Fibroblast of the conjunctiva (primary cell): Measurements from ENCODE around the gene SLC25A46.
"Not testable (repeated sequence)": the region's sequence is repeated elsewhere in the genome, so short reads cannot be mapped to it uniquely, and the experiment has no call there.

Source experiments
- DNase-seq: peaks from one replicate; pipeline ENCODE4 v3.0.0-alpha.2; 2010; ENCODE audit warnings: low read depth

Gene SLC25A46

DNA sequence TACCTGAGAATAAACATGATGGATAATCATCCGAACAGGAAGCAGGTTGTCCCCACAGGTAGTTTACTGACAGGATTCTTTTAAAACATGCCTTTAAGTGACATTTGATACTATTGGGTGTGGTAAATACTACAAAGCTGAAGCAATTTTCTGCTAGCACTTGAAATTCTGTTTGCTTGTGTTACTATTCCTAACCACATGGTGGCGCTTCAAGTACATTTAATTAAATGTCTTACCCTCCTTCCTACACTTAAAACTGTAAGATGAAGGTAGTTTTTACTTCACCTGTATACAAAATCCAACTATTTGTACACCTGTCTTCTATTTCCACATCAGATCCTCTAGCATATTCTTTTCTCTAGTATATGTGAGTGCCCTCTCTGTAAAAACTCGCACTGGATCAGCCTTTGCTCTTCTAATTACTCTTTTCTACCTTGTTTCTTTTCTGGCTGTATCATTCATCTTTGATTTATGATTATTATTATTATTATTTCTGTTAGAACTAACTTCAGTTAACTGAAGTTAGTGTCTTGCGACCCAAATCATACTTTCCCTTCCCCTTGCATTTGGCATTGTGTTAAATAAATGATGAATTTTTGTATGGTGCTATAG, 18.4 kb downstream of the SLC25A46 start:
- peak; percentile 62 for DNase-seq

DNA sequence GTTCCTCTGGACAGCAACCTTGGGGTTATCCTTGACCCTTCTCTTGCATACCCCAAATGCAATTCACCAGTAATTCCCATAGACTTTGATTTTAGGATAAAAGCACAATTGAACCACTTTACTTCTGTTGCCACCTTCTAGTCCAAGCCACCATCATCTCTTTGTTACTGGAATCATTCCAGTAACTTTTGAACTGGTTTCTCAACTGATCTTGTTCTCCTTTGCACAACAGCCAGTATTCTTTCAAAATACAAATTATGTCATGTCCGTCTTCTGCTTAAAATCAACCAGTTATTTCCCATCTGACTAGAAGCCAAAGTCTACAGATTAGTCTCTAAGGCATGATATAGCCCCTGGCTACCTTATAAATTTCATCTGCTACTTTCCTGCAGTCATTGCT, 21.4 kb downstream of the SLC25A46 start:
- DNase-seq = no peak

- peak; percentile 79 for DNase-seq
These were observed 29.5 kb downstream of the SLC25A46 start for GRCh38 chr5:110768138-110768860.

- DNase-seq = peak; percentile 89
These were observed 30.3 kb downstream of the SLC25A46 start for GRCh38 chr5:110769000-110769681.

DNA sequence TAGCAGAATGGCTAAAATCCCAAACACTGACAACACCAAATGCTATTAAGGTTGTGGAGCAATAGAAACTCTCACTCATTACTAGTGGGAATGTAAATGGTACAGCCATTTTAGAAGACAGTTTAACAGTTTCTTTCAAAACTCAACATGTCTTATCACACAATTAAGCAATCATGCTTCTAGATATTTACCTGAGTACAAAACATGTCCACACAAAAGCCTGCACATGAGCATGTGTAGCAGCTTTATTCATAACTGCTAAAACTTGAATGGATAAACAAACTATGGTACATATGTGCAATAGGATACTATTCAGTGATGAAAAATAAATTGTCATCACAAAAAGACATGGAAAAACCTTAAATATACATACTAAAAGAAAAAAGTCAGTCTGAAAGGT, 31.5 kb downstream of the SLC25A46 start:
- DNase-seq = no peak

GRCh38 chr5:110784901-110785300, 46.1 kb downstream of the SLC25A46 start:
- no peak for DNase-seq

DNA sequence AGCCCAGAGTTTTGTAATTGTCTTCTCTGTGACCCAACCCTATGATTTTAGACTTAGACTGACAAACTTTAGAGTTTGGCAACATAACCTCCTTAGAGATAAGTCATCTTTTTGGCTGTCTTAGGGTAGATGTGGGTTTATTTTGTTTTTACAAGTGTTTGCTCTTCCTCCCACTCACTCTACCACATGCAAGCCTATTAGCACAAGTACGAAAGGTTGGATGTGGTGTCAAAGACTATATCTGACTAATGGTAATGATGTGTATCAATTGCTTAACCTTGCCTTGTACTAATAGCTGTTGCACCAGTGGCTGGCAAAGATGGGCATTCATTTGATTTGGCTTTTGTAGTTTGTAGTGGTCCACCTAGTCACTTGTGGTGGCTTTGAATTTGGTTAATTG, 46.5 kb downstream of the SLC25A46 start:
- DNase-seq = peak; percentile 59

GRCh38 chr5:110788006-110788405, 49.2 kb downstream of the SLC25A46 start:
- DNase-seq = not testable (repeated sequence)

- peak; percentile 44 for DNase-seq
These were observed 51.9 kb downstream of the SLC25A46 start for GRCh38 chr5:110790673-110791072.

DNA sequence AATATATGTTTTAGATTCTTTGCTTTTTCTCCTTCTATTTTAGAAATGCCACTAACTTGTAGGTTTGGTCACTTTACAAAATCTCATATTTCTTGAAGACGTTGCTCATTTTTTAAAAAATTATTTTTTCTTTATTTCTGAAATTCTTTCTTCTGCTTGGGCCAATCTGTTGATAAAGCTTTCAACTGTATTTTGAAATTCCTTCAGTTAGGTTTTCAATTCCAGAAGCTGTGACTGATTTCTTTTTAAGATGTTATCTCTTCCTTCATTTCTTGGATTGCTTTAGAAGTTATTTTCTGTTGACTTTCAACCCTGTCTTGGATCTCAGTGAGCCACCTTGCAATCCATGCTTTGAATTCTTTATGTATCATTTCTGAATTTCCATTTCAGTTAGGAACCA, 64.2 kb downstream of the SLC25A46 start:
- no peak for DNase-seq

- DNase-seq = no peak
These were observed 64.9 kb downstream of the SLC25A46 start for GRCh38 chr5:110803467-110804326.

DNA sequence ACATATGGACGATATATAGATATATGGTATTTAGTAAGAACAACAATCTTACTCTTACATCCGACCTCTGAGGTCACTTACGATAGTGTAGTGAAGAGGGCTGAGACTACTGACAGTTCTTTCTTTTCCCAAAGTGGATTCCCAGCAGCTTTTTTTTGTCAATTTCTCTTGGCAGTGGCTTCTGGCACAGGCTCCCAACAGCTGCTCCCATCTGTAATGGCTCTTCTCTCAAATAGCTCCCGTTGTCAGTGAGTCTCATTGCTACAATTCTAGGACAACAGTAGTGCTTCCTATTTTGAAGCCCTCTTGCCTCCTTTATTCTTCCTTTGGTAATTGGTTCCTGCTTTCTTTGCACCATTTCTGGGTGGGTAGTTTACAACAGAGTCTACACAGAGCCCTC, 68.4 kb downstream of the SLC25A46 start:
- DNase-seq = no peak

DNA sequence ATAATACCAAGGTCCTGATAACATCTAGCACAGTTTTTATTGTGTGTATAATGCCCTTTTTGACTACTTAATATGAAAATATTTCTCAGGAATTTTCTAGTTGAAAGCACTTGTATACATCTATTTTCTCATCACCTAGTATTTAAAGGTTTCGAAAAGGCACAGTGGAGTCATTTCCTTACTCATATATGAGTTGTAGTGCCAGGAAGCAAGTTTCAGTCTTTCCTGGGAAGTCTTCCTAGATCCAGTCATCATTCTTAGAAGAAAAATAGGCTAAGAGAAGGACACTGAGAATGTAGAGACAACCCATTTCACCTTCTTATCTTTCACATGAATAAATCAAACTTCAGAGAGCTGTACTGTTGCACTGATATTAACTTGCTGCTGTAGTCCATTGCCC, 70.2 kb downstream of the SLC25A46 start:
- DNase-seq = no peak
